ENCODE measurements around the gene SLC45A2.

SLC45A2 gene

GRCh38 chr5:33999978-34000377 is 15.5 kb upstream of the SLC45A2 start:
- H3K4me1 ChIP-seq (ENCODE audit: insufficient read depth, low read length): no peaks in the 10 kb centered on the region
- no peaks in the 10 kb centered on the region for H3K9me3 ChIP-seq (ENCODE audit: control insufficient read depth, insufficient read depth, low read length)
- no peak overlapping the region for H3K9ac ChIP-seq (ENCODE audit: low read depth, low read length)
- H3K36me3 ChIP-seq (ENCODE audit: insufficient read depth, low read length): peaks cover 8% of the 10 kb centered on the region; the same call in 1 of the 2 replicates

- Histone ChIP-seq H3K9me3 (ENCODE audit: control insufficient read depth, insufficient read depth, low read length) (no peaks in the 10 kb centered on the region), H3K9ac (ENCODE audit: low read depth, low read length) (no peak overlapping the region), H3K4me1 (ENCODE audit: insufficient read depth, low read length) (no peaks in the 10 kb centered on the region), H3K36me3 (ENCODE audit: insufficient read depth, low read length) (no peaks in the 10 kb centered on the region)
These were observed 13.0 kb upstream of the SLC45A2 start for GRCh38 chr5:33997331-33997983.

DNA sequence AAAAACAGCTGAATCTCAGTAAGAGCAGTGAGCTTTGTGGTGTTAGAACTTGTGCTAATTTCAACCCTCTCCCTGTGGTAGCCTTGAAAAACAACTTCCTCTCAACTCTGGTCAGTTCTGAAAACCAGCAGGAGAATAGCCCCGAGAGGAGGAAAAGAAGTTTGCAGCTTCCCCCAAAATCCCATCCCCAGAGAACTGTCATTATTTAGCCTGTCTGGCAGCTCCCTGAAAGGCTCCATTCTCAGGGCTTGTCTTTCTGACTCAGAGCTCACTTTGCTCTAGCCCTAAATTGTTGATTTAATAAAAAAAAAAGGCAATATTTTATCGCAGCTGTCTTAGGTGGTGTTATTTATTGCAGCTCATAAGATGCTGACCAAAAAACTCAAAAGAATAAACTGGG is 11.4 kb upstream of the SLC45A2 start:
- no peaks in the 10 kb centered on the region for H3K9me3 ChIP-seq (ENCODE audit: control insufficient read depth, insufficient read depth, low read length)
- no peak overlapping the region for H3K9ac ChIP-seq (ENCODE audit: low read depth, low read length)
- H3K4me1 ChIP-seq (ENCODE audit: insufficient read depth, low read length): no peaks in the 10 kb centered on the region
- H3K36me3 ChIP-seq (ENCODE audit: insufficient read depth, low read length): no peaks in the 10 kb centered on the region

DNA sequence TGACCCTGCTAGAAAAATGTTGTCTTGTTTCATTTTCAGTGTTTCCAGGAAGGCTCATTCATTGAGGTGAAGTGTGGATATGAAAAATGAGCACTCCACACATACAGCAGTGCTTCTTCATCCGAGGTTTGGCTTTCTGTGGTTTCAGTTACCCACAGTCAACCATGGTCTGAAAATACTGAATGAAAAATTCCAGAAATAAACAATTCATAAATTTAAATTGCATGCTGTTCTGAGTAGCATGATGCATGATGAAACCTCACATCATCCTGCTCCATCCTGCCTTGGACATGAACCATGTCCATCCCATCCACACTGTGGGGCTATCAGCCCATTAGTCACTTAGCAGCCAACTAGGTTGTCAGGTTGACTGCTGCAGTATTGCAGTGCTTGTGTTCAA is 10.4 kb upstream of the SLC45A2 start:
- no peak overlapping the region for H3K9ac ChIP-seq (ENCODE audit: low read depth, low read length)
- no peaks in the 10 kb centered on the region for H3K4me1 ChIP-seq (ENCODE audit: insufficient read depth, low read length)
- no peaks in the 10 kb centered on the region for H3K36me3 ChIP-seq (ENCODE audit: insufficient read depth, low read length)
- H3K9me3 ChIP-seq (ENCODE audit: control insufficient read depth, insufficient read depth, low read length): no peaks in the 10 kb centered on the region

DNA sequence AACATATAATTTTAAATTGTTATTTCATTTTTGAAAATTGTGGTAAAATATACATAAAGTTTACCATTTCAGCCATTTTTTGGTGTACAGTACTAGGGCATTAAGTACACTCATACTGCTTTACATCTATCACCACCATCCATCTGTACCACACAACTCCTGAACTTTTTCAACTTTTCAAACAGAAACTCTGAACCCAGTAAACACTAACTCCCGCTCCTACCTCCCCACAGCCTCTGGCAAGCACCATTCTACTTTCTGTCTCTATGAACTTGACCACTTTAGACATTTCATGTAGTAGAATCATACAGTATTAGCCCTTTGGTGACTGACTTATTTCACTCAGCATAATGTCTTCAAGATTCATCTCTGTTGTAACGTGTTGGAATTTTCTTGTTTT is 8.4 kb upstream of the SLC45A2 start:
- Histone ChIP-seq H3K36me3 (ENCODE audit: insufficient read depth, low read length) (peaks cover 3% of the 10 kb centered on the region), H3K4me1 (ENCODE audit: insufficient read depth, low read length) (no peaks in the 10 kb centered on the region), H3K9ac (ENCODE audit: low read depth, low read length) (no peak overlapping the region), H3K9me3 (ENCODE audit: control insufficient read depth, insufficient read depth, low read length) (no peaks in the 10 kb centered on the region)

GRCh38 chr5:33985447-33985846 is 954 bp upstream of the SLC45A2 start:
- Histone ChIP-seq H3K9ac (ENCODE audit: low read depth, low read length) (no peak overlapping the region), H3K36me3 (ENCODE audit: insufficient read depth, low read length) (peaks cover 3% of the 10 kb centered on the region), H3K9me3 (ENCODE audit: control insufficient read depth, insufficient read depth, low read length) (no peaks in the 10 kb centered on the region), H3K4me1 (ENCODE audit: insufficient read depth, low read length) (no peaks in the 10 kb centered on the region; the same call in none of the 2 replicates)

DNA sequence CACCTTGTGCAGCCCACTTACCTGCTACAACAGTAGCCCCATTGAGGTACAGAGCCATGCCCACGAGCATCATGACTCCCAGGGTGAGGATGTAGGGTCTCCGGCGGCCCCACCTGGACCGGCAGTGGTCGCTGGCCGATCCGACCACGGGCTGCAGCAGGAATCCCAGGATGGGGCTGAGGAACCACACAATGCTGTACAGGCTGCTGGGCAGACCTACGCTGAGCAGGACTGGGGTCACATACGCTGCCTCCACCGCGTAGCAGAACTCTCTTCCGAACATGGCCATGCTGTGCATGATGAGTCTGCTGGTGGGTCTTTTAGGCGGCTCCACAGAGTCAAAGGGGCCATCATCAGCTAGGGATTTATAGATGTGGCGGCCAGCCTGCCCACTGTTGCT is 315 bp downstream of the SLC45A2 start:
- Histone ChIP-seq H3K9me3 (ENCODE audit: control insufficient read depth, insufficient read depth, low read length) (no peaks in the 10 kb centered on the region), H3K4me1 (ENCODE audit: insufficient read depth, low read length) (no peaks in the 10 kb centered on the region; the same call in none of the 2 replicates), H3K9ac (ENCODE audit: low read depth, low read length) (no peak overlapping the region), H3K36me3 (ENCODE audit: insufficient read depth, low read length) (peaks cover 3% of the 10 kb centered on the region)

DNA sequence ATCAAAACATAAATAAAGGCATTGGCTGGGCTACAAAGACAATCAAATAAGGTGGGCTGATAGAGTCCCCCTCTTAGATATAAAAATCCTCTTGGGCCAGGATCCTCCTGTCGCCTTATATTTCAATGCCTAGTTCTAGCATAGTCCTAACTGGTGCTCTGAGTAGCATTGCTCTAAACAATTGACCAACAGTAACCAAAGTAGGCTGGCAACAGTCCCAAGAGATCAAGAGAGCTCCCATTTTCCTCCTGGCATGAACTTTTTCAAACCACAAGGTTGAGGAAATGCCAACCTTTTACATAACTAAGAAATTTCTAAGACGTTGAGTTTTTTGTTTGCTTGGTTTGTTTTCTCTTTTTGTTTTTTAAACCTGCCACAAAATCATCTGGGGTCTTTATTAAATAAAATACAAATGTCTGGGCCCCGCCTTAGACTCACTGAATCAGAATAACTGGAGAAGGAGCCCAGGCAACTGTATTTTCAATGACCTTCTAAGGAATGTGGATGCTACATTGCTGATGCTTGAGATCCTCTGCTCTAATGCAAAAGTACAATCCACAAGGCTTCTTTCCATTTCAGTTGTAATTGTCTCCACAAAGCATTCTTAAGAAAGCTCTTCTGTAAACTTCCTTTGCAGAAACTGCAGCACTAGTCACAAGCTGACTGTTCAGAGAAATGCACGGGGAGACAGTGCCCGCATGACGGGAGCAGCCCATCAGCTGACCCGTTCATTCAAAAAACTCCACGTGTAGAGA is 2.9 kb downstream of the SLC45A2 start:
- Histone ChIP-seq H3K9ac (ENCODE audit: low read depth, low read length) (no peak overlapping the region), H3K9me3 (ENCODE audit: control insufficient read depth, insufficient read depth, low read length) (no peaks in the 10 kb centered on the region), H3K4me1 (ENCODE audit: insufficient read depth, low read length) (peaks cover 19% of the 10 kb centered on the region), H3K36me3 (ENCODE audit: insufficient read depth, low read length) (no peaks in the 10 kb centered on the region)

DNA sequence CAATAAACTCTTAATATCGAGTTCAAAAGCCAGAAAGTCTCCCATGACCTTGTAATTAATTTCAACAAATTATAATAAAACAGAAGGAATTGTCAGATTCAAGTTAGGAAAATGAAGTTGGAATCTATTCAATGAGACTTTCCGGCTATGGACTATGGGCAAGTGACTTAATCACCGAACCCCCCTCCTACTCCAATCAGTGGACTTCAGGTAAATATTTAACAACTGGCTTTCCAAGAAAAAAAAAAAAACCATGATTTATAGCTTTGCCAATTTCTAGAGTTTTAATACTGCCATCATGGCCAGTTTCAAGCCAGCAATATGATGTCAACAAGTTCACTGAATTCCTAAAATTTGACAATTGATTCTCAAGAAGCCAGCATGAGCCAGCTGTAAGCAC is 4.5 kb downstream of the SLC45A2 start:
- peaks cover 22% of the 10 kb centered on the region for H3K4me1 ChIP-seq (ENCODE audit: insufficient read depth, low read length)
- H3K9ac ChIP-seq (ENCODE audit: low read depth, low read length): no peak overlapping the region
- no peaks in the 10 kb centered on the region for H3K36me3 ChIP-seq (ENCODE audit: insufficient read depth, low read length)
- no peaks in the 10 kb centered on the region for H3K9me3 ChIP-seq (ENCODE audit: control insufficient read depth, insufficient read depth, low read length)

DNA sequence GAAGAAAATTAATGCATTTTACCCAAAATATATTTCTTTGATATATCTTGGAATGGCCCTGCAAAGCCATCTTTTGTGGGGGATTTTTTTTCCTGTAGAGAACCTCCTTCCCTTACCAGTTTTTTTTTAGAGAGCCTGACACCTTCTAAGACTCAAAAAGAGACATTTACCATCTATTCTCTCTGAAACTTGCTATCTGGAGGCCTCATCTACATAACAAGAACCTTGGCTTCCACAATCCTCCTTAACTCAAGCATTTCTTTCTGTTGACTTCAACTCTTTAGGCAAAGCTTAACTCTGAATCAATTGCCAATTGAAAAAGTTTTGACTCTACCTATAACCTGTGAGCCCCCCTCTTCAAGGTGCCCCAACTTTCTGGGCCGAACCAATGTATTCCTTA is 6.2 kb downstream of the SLC45A2 start:
- H3K4me1 ChIP-seq (ENCODE audit: insufficient read depth, low read length): peaks cover 25% of the 10 kb centered on the region; the same call in 1 of the 2 replicates
- H3K9ac ChIP-seq (ENCODE audit: low read depth, low read length): no peak overlapping the region
- no peaks in the 10 kb centered on the region for H3K36me3 ChIP-seq (ENCODE audit: insufficient read depth, low read length)
- H3K9me3 ChIP-seq (ENCODE audit: control insufficient read depth, insufficient read depth, low read length): no peaks in the 10 kb centered on the region

DNA sequence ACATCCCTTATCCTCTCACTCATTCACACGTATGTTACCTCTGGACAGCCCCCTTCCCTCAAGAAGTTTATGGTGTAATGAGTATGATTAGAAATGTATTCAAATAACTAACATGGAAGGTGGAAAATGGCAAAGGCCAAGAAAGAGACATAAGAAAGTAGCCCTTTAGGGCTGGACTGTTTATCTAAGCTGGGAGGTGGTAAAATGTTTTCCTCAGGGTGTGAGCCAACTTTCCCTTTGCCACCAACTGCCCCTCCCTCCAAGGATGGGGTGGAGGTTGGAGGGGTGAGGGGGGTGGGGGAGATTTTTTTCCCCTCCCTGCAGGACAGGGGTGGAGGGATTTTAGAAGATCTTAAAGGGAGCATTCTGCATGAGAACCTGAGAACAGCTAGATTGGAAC is 8.2 kb downstream of the SLC45A2 start:
- H3K9me3 ChIP-seq (ENCODE audit: control insufficient read depth, insufficient read depth, low read length): no peaks in the 10 kb centered on the region
- no peaks in the 10 kb centered on the region for H3K36me3 ChIP-seq (ENCODE audit: insufficient read depth, low read length)
- peaks cover 28% of the 10 kb centered on the region; the same call in 1 of the 2 replicates for H3K4me1 ChIP-seq (ENCODE audit: insufficient read depth, low read length)
- H3K9ac ChIP-seq (ENCODE audit: low read depth, low read length): no peak overlapping the region

DNA sequence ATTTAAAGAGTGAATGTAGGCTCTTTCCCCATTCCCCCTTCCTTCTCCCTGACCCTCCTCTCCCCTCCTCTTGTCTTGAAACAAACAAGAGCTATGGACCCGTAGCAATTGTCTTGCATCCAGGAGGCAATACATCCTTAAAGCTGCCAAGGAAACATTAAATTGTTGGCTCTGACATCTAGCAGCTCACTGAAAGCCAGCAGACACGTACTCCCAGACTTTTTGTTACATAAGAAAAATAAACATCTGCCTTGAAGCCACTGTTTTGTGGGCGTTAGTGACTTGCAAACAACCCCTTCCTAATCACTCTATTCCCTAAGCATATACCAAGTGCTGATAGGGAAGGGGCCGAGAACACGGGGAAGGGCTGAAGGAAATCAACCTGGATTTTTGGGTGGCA is 8.6 kb downstream of the SLC45A2 start:
- H3K9ac ChIP-seq (ENCODE audit: low read depth, low read length): no peak overlapping the region
- H3K9me3 ChIP-seq (ENCODE audit: control insufficient read depth, insufficient read depth, low read length): no peaks in the 10 kb centered on the region
- H3K4me1 ChIP-seq (ENCODE audit: insufficient read depth, low read length): peaks cover 28% of the 10 kb centered on the region; the same call in 1 of the 2 replicates
- H3K36me3 ChIP-seq (ENCODE audit: insufficient read depth, low read length): no peaks in the 10 kb centered on the region

- Histone ChIP-seq H3K36me3 (ENCODE audit: insufficient read depth, low read length) (no peaks in the 10 kb centered on the region), H3K9ac (ENCODE audit: low read depth, low read length) (no peak overlapping the region), H3K9me3 (ENCODE audit: control insufficient read depth, insufficient read depth, low read length) (no peaks in the 10 kb centered on the region), H3K4me1 (ENCODE audit: insufficient read depth, low read length) (peaks cover 24% of the 10 kb centered on the region)
These were observed 11.2 kb downstream of the SLC45A2 start for GRCh38 chr5:33973271-33973670.

DNA sequence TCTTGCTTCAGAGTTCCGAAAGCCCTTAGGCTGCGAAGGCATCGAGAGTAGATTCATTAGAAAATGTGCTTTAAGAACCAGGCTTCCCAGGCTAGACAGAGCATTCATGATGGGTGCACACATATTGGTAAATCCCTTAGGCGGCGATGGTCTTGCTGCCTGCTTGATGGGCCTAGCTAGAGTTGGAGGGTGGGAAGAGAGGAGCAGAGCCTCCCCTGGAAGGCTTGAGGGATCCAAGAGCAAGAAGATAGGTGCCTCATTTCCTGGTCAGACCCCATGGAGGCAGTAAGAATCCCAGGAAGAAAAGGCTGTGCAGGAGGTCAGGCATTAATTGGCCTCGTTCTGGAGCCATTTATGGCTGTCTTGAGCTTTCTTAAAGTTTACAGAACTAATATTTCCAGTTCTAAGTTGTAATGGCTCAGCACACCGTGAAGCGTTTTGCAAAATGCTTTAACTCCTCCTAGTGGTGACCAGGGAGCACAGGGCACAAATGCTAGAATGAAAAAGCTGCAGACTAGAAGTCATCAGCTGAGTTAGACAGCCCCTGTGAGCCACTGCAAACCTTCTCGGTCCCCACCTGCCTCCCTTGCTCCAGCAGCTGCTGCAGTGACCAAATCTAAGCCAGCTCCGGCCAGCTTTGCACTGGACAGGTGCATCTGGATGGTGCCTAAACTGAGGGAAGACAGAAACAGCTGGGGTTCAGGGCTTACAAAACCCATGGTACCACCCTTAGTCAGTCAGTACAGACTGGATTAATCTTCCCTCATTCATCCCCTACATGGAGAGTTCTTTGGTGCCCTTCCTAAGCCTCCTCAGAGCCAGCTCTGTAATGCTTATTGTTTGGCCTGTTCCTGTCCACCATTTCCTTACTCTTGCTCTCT is 14.7 kb downstream of the SLC45A2 start:
- H3K36me3 ChIP-seq (ENCODE audit: insufficient read depth, low read length): no peaks in the 10 kb centered on the region
- peaks cover 8% of the 10 kb centered on the region for H3K4me1 ChIP-seq (ENCODE audit: insufficient read depth, low read length)
- H3K9me3 ChIP-seq (ENCODE audit: control insufficient read depth, insufficient read depth, low read length): no peaks in the 10 kb centered on the region
- H3K9ac ChIP-seq (ENCODE audit: low read depth, low read length): no peak overlapping the region
